Smooth muscle cell (in vitro differentiated cells): ENCODE measurements around the gene WLS. TPM values are rescaled to one million over a fixed set of nuclear protein-coding genes. Genes with fewer than 3 reads are reported as not detected.
A peak's percentile ranks its signal among the peaks of the same experiment; 100 is the strongest.

Experiments used
- DNase-seq: peaks from one replicate; lab custom pipeline; 2025; ENCODE audit not compliant: unreplicated experiment; lab: John Stamatoyannopoulos, UW
- H2AFZ ChIP-seq: fragments of 200-600 bp; sonication (generic); 2 replicates; pipeline ENCODE4 v1.6.0; 2016; ENCODE audit warnings: antibody characterized with exemption, low read depth, mild to moderate bottlenecking
- H3F3A ChIP-seq: fragments of 200-600 bp; sonication (generic); 2 replicates; pipeline ENCODE4 v1.6.0; 2017; ENCODE audit warnings: antibody characterized with exemption, low read depth
- H3K27ac ChIP-seq: fragments of 200-600 bp; sonication (generic); 2 replicates; pipeline ENCODE4 v1.5.1; 2016; ENCODE audit warnings: low read depth, mild to moderate bottlenecking
- H3K27me3 ChIP-seq: fragments of 200-600 bp; sonication (generic); 2 replicates; pipeline ENCODE4 v1.6.1; 2016; ENCODE audit warnings: low read depth, mild to moderate bottlenecking
- H3K36me3 ChIP-seq: fragments of 200-600 bp; sonication (generic); 2 replicates; pipeline ENCODE4 v1.5.1; 2016; ENCODE audit warnings: low read depth
- H3K4me1 ChIP-seq: fragments of 200-600 bp; sonication (generic); 2 replicates; pipeline ENCODE4 v1.5.1; 2016; ENCODE audit warnings: low read depth
- H3K4me2 ChIP-seq: fragments of 200-600 bp; sonication (generic); 2 replicates; pipeline ENCODE4 v1.6.0; 2016; ENCODE audit warnings: mild to moderate bottlenecking
- H3K4me3 ChIP-seq: fragments of 200-600 bp; sonication (generic); 2 replicates; pipeline ENCODE4 v1.5.1; 2016; ENCODE audit warnings: mild to moderate bottlenecking
- H3K79me2 ChIP-seq: fragments of 200-600 bp; sonication (generic); 2 replicates; pipeline ENCODE4 v1.6.0; 2016; ENCODE audit warnings: low read depth, mild to moderate bottlenecking
- H3K9ac ChIP-seq: fragments of 200-600 bp; sonication (generic); 2 replicates; pipeline ENCODE4 v1.6.0; 2016; ENCODE audit warnings: low read depth
- H3K9me3 ChIP-seq: fragments of 200-600 bp; sonication (generic); replicated peaks from 2 replicates; pipeline ENCODE4 v1.5.1; 2016; ENCODE audit warnings: low read depth
- H4K20me1 ChIP-seq: fragments of 200-600 bp; sonication (generic); 2 replicates; pipeline ENCODE4 v1.6.0; 2016; ENCODE audit warnings: low read depth
- CTCF ChIP-seq: fragments of 200-600 bp; sonication (generic); IDR thresholded peaks from 2 replicates; pipeline ENCODE4 v1.5.1; 2017; ENCODE audit warnings: borderline replicate concordance, mild to moderate bottlenecking, antibody characterized with exemption; ENCODE audit not compliant: insufficient read depth, poor library complexity, severe bottlenecking
- WGBS: methylation state at CpG from one replicate; pipeline ENCODE4 v1.1.7; 2016; ENCODE audit warnings: low lambda C conversion rate; 5-methylcytosine and 5-hydroxymethylcytosine counted together
- polyA plus RNA-seq: library from polyadenylated mRNA; unstranded; fragments of >200 nt; fragmentation: Nextera tagmentation; extraction: Ambion mirVana; gene quantifications from 2 replicates; pipeline ENCODE4 v1.2.1, GENCODE V29; 2016
- total RNA-seq: library from RNA; depleted of rRNA; stranded (reverse); fragments of >200 nt; gene quantifications from 2 replicates; pipeline ENCODE4 v1.2.3, GENCODE V29; 2014

Gene WLS
- total and polyA plus RNA-seq, 2 experiments from 2014 or later = 58.1 to 112 TPM

- H3K27me3 ChIP-seq = no peaks in the 10 kb centered on the region
- no peak overlapping the region for H2AFZ ChIP-seq
- no peaks in the 10 kb centered on the region for H3K9me3 ChIP-seq
- no peak for DNase-seq
- no peaks in the 10 kb centered on the region for H3K79me2 ChIP-seq
- peak; percentile 47 for TF ChIP-seq CTCF
- no peaks in the 10 kb centered on the region for H3K4me1 ChIP-seq
- no peaks in the 10 kb centered on the region for H4K20me1 ChIP-seq
- H3K27ac ChIP-seq = no peak overlapping the region
- WGBS = 72% methylated on average over 7 of the region's 7 CpGs
- H3K9ac ChIP-seq = no peak overlapping the region
- no peaks in the 10 kb centered on the region for H3F3A ChIP-seq
- H3K4me3 ChIP-seq = no peak overlapping the region
- no peak overlapping the region for H3K4me2 ChIP-seq
- no peaks in the 10 kb centered on the region for H3K36me3 ChIP-seq
Observed at GRCh38 chr1:68111519-68112436, 120.5 kb downstream of the WLS start.

- WGBS = 63% methylated on average over 8 of the region's 8 CpGs
- DNase-seq = no peak
- H3F3A ChIP-seq = no peaks in the 10 kb centered on the region
- no peaks in the 10 kb centered on the region for H3K79me2 ChIP-seq
- no peaks in the 10 kb centered on the region for H4K20me1 ChIP-seq
- no peak for TF ChIP-seq CTCF
- no peaks in the 10 kb centered on the region for H3K9me3 ChIP-seq
- peaks cover 6% of the 10 kb centered on the region for H3K4me1 ChIP-seq
- no peak overlapping the region for H3K4me2 ChIP-seq
- no peaks in the 10 kb centered on the region for H3K27me3 ChIP-seq
- no peak overlapping the region for H2AFZ ChIP-seq
- H3K4me3 ChIP-seq = no peak overlapping the region
- no peak overlapping the region for H3K9ac ChIP-seq
- no peak overlapping the region for H3K27ac ChIP-seq
- no peaks in the 10 kb centered on the region for H3K36me3 ChIP-seq
Observed at GRCh38 chr1:68107771-68108170, 124.6 kb downstream of the WLS start.

GRCh38 chr1:68103884-68104554 lies 128.3 kb downstream of the WLS start:
- TF ChIP-seq CTCF = no peak
- Histone ChIP-seq H3K36me3 (no peaks in the 10 kb centered on the region), H3K4me1 (peaks cover 6% of the 10 kb centered on the region), H4K20me1 (no peaks in the 10 kb centered on the region), H3K27me3 (no peaks in the 10 kb centered on the region), H3K9me3 (no peaks in the 10 kb centered on the region), H2AFZ (no peak overlapping the region), H3K79me2 (no peaks in the 10 kb centered on the region), H3K4me2 (no peak overlapping the region), H3F3A (no peaks in the 10 kb centered on the region), H3K27ac (no peak overlapping the region), H3K9ac (no peak overlapping the region), H3K4me3 (no peak overlapping the region)
- no peak for DNase-seq
- WGBS = 88% methylated on average over 5 of the region's 5 CpGs
